Measurements from ENCODE around the gene TIGIT.

GRCh38 chr3:114333923-114334240 lies 40.1 kb downstream of the TIGIT start:
- TF ChIP-seq CTCF (conservative IDR thresholded peaks at IDR 0.05; ENCODE audit: low read depth in 2 of 2) (no peak), ETS1 (IDR thresholded peaks at IDR 0.05) (no peak), REST (IDR thresholded peaks at IDR 0.05; ENCODE audit: unreplicated experiment) (no peak), EZH2 (IDR thresholded peaks at IDR 0.05; ENCODE audit: low read depth, unreplicated experiment) (no peak), POLR2AphosphoS5 (IDR thresholded peaks at IDR 0.05; ENCODE audit: low read depth) (no peak), NANOG (IDR thresholded peaks at IDR 0.05; ENCODE audit: borderline replicate concordance) (no peak)

Measured in GM23338 (cell line).